Colon (tissue), 2 donors: ENCODE results near the gene EEIG2.

Source experiments
- FAIRE-seq: peaks from 2 replicates; lab custom pipeline; 2012; peaks lifted over from hg19 to GRCh38; lab: Jason Lieb, UNC
- donor health status: control.
- donor health status: control.

Gene EEIG2

DNA sequence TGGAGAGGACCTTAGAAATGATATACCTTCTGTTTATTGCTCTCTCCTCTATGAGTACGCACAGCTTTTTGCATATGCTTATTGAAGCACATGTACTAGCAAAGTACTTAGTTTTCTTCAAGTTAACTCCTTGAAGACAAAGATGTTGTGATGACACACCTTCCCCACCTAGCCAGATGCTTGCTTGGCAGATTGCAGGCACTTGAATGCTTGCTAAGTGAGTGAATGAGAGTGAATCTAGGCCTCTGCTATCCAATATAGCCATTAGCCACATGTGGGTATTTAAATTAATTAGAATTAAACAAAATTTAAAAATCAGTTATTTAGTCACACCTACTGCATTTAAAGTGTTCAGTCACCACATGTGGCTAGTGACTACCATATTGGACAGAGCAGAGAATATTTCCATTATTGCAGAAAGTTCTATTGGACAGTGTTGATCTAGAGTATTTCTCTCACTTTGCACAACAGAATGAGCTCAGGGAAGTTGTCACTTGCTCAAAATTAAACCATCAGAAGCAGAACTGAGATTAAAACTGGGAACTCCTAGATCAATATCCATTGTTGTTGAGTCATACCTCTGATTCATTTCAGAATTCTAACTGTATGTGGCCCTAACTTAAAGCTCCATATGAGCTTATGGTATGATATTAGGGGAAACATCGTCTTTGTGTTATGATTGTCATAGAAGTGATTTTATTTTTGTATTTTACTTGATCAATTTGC lies 8.6 kb upstream of the EEIG2 start:
- FAIRE-seq, result no peak

DNA sequence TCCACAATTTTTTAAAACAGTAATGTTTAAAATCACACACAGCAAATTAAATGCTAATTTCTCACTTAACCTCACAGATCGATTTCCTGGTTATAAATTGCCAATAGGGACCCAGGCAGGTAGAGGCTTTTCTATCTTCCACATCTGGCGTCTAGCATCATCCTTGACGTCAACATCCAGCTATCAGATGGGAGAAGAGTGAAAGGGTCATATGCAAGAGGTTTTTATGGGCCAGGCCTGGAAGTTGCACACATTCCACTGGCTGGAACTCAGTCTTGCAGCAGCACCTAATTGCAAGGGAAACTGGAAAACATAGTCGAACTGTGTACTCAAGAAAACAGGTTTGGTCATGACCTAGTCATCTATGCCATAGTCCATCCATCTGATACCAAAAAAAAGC lies 6.0 kb upstream of the EEIG2 start:
- FAIRE-seq, result no peak

DNA sequence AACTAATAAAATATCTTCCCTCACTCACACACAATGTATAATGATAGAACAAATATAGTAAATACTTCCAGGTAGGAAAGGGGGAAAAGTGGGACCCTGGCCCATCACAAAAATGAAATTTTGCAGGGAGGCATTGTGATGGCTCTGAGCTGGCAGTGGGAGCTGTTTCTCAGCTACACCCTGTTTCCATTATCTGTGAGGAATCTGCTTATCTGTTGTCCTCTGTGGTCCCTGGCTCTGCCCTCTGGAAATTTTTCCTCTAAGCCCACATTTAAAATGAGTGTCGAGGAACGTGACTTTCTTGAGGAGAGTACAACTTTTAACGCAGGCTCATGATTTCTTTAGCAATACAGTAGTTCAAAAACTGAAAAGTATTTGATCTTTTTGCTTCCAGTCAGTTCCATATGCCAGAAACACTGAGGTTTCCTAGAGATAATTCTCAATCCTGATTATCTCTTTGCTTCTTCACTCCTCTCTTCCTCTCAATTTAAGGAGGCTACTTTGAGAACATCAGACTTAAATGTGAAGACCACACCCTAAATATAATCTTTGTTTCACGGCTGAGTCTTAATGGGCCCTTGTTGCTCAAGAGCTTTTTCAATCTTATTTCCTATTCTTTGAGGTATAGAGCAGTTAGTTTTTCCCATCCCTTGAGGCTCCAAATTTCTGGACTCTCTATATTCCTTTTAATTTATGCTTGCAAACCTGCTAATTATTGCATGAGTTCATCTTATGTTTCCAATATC lies 5.0 kb upstream of the EEIG2 start:
- no peak for FAIRE-seq

DNA sequence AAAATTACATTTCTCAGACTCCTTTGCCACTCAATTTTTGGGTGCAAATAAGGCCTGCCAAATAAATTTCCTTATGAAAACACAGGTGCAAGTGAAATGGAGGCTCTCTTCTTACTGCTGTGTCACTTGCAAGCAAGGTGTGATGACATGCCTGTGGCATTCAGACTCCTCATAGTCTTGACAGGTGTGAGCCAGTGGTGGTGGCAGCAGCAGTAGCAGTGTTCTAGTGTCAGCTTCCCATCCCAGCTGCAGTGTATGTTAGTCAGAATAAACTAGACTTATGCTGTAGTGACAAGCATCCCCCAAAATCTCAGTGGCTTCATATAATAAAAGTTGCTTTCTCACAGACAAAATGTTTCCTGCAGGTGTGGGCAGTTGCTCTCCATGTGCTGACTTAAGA lies 3.8 kb upstream of the EEIG2 start:
- FAIRE-seq, result no peak

DNA sequence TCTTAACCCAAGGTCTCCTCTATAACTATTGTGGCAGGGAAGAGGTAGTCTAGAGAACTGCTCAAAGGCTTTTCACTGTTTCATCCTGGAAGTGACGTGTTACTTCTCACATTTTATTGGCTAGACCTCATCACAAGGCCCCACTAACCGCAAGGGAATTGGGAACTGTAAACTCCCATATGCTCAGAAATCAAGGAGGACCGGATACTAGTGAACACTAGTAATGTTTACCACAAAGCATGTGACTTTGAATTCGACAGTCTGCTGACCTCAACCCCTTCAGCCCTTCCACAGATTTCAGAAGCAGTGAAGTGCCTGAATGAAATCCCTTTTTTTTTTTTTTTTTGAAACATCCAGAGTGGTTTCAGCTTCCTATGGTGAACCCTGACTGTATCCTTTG lies 3.4 kb upstream of the EEIG2 start:
- no peak for FAIRE-seq

DNA sequence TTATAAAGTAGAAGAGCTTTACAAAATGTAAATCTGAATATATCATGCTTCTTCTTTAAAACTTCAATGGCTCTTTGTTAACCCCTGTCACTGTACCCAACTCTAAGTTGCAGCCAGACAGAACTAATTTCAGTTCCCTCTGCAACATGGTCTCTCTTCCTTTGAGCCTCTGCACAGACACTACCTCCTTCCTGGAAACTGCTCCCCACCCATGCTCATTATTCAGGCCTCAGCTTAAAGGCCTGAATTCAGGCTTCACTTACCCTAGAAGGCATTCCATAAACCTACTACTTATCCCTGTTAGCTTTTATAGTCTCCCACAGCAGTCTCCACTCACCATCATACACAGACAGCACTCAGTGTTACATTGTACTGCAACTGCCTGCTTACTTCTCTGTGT lies 2.6 kb upstream of the EEIG2 start:
- FAIRE-seq, result no peak

DNA sequence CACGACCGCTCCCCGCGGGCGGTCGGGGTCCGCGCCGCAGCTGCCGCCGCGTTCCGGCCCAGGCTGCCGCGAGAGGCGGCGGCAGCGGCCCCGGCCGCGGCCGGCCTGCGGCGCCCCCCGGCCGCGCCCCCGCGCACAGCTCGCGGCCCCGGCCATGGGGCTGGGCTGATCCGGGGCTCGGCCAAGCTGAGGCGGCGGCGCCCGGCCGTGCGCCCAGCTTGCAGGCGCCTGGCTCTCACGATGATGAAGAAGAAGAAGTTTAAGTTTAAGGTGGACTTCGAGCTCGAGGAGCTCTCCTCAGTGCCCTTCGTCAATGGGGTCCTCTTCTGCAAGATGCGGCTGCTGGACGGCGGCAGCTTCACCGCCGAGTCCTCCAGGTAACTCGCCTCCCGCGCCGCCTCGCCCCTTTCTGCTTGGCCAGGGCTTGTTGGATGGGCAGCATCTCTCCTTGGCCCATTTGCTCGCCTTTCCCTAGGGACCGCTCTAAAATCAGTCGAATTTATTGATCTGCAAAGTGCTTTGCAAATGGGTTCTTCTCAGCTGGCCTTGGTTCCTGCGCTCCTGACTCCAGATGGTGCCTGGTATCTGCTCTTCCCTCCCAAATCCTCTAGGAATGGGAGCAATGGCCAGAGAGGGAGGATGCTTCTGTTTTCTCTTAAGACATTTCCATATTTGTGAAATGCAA lies 431 bp downstream of the EEIG2 start:
- no peak for FAIRE-seq

DNA sequence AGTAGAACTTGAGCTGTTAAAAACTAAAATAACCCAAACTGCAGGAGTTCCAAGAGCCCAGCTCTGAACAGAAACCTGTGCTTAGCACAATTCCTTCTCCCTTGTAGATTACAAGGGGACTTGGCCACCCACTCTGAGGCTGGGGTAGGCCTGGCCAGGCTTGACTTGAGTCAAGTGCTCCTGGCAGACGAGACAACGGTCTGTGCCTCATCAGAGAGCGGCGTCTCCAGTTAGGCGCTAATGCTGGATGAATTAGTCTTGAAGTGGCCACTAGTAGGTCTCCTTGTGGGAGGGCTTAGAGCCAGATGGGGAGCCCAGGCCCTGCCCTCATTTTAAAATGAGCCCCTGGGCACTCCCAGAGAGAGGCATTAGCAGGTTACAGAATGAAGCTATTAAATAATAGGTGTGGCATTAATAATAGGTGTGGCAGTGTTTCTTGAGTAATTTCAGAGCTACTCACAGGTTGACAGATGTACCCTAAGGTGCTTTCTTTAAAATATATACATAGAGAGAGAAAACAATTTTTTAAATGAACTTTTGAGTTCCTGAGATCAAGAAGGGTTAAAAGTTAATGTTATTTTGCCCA lies 1.1 kb downstream of the EEIG2 start:
- FAIRE-seq, result no peak

DNA sequence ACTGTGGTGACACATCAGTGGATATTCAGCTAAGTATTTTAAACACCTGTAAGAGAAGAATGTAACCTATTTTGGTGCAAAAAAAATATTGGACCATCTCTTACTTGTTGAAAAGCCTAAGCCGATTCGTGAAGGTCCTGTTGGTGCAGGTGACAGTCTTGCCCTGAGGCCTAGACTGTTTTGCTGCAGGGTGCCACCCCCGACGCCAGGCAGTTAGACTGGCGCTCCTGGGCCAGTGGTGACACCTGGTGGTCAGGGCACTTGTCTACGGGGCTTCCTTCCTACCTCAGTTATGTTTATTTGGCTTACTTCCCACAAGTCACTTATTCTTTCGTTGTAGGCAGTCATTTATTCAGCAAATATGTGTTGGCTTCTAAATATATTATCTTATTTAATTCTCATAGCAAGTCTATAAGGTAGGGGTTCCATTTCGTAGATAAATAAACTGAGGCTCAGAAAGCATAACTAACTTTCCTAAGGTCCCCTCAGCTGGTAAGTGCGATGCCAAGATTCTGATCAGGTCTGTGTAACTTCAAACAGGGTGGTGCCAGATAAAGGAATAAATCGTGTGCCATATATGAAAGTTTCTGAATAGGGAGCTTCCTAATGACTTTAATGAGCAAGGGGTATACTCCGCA lies 1.9 kb downstream of the EEIG2 start:
- FAIRE-seq, result no peak

DNA sequence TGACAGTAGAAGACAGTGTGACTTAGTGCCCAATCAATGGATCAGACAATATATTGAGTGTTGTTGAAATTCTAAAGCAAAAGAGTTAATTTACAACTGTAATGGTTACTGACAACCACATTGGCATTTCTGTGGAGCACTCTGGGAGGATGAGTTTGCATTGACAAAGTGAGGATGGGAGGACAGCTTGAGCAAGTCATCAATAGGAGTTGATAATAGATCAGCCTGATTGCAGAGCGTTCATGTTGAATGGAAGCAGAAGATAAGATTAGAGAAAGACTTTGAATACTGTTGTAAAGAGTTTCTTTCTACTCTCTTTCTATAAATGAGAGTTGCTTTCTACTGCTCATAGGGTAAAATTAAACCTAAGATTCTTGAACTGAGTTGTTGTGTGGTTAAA lies 3.9 kb downstream of the EEIG2 start:
- no peak for FAIRE-seq

DNA sequence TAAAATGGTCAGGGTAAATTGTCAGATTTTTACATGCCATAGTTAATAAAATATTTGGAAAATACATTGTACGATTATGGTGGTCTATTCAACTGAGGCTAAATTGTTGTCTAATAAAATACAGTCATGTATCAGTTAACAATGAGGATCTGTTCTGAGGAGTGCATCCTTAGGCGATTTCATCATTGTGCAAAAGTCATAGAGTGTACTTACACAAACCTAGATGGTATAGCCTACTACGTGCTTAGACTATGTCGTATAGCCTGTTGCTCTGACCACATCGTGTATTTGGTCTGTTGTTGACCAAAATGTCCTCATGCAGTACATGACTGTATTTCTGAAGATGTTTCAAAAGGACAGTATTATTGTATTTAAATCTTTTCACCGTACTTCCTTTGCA lies 5.2 kb downstream of the EEIG2 start:
- FAIRE-seq, result no peak

DNA sequence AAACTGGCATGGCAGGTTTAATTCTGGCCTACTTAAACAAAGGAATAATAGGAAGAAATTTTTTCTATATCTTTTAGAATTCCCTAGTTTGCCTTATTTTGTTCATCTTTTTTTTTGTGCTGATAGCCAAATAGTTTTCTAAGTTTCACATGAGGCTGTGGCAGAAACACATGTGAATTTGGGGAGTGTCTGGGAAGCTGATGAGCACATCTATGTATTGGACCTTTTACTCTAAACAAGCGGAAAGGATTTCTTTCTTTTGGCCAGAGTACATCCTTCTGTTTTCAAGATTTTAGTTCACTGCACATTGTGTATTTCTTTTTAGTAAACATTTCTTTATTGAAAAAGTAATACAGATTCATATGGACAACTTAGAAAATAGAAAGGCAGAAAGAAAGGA lies 5.6 kb downstream of the EEIG2 start:
- FAIRE-seq, result no peak

DNA sequence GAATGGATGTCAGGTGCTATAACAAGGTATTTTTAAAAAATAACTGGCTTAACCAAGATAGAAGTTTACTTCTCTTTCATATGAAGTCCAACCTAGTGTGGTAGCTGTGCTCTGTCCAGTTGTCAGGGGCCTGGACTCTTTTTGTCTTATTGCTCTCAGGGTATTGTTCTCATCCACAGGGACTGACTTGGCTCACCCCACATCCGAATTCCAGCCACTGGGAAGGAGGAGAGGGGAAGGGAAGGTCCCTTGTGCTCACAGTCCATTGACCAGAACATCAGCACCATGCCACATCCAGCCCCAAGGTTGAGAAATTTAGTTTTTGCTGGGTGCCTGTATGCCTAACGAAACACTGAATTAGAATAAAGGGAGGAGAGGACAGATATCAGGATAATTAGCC lies 8.7 kb downstream of the EEIG2 start:
- no peak for FAIRE-seq

DNA sequence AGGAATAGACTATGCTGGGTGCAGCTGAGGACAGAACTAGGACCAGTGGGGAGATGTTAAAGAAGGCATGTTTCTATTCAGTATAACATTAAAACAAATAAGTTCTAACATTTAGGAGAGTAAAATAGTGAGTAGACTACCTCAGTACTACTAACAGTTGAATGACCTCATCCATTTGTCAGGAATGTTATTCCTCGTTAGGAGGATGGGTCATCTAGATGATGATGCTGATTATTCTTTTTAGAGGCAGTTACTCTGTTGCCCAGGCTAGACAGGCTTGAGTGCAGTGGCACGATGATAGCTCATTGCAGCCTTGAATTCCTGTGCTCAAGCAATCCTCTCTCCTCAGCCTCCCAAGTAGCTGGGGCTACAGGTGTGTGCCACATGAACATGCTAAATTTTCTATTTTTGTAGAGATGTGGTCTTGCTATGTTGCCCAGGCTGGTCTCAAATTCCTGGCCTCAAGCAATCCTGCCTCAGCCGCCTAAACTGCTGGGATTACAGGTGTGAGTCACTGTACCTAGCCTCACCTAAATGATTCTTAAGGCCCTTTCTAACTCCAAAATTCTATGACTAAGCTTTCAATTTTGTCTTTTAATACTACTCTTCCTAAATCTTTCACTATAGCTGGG lies 9.3 kb downstream of the EEIG2 start:
- no peak for FAIRE-seq

DNA sequence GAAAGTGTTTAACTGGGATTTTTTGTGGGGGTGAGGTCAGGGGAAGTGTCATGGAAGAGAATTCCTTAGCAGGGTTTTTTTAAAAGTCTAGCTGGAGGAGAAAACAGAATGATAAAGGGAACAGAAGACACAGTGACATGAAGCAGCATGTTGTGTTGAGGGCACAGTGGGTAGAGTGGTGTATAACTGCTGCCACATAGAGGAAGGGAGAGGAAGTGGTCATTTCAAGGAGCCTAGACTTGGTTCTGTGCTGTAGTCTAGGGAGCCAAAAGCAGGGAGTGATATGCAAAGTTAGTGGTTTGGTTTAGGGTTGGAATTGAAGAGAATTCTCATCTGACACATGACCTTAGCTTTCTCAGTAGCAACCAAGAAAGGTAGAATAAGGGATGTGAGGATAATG lies 10.2 kb downstream of the EEIG2 start:
- no peak for FAIRE-seq

DNA sequence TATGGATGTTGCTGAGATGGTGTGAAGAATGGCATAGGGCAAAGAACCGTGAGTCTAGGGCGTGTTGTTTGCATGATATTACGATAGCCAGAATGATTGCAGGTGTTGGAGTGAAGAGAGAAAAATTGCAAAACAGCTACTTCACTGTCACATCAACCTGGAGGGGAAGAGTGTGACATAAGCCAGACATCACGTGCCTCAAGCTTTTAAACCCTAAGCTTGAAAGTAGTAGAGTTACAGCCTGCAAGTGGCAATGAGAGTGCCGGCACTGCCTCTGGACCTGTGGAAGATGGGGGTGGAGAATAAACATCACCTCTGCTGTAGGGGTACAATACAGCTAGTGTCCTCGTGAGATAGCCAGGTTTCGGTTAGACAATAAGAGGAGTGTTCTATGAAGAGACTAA lies 11.1 kb downstream of the EEIG2 start:
- FAIRE-seq, result no peak

DNA sequence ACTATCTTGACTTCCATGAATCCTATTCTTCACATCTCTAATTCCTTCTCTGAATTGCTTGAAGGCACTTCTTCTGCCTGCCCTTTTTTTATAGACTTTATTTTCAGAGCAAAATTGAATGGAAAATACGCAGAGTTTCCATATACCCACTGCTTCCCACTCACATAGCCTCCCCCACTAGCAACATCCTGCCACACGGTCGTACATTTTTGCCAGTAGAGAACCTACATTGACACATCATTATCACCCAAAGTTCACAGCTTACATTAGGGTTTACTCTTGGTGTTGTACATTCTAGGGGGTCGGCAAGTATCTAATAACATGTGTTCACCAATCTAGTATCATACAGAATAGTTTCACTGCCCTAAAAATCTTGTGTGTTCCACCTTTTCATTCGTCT lies 12.3 kb downstream of the EEIG2 start:
- FAIRE-seq, result no peak

DNA sequence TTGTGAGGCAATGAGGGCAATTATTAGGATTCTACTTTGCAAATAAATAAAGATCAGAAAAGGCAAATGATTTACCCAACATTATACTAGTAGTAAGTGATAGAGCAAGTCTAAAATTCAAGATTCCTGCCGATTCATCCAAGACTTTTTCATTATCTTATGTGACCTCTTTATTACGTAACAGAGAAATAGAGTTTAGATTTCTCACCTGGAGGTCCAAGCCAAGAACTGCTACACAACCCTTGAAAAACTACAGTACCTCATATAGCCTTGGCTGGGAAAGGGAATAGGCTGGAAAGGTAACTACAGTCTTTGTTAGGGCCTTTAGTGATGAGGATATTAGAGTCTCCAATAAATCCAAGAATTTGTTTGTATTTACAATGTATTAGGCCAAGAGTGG lies 13.3 kb downstream of the EEIG2 start:
- FAIRE-seq, result no peak

DNA sequence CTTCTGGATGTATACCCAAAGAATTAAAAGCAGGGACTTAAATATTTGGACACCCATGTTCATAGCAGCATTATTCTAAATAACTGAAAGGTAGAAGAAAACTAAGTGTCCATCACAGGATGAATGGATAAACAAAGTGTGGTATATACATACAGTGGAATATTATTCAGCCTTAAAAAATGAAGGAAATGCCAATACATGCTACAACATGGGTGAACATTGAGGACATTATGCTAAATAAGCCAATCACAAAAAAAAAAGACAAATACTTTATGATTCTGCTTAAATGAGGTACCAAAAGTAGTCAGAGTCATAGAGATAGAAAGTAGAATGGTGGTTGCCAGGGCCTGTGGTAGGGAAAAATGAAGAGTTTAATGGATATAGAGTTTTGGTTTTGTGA lies 14.1 kb downstream of the EEIG2 start:
- FAIRE-seq, result no peak

DNA sequence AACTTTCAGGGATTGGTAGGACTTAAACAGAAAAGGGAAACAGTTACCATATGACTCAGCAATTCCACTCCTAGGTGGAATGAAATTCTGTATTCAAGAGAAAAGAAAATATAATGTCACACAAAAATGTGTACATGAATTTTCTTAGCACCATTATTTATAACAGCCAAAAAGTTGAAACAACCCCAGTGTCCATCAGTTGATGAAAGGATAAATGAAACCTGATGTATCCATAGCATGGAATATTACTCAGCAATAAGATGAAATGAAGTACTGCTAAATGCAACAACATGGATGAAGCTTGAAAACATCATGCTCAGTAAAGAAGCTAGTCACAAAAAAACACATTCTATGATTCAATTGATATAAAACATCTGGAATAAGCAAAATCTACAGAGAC lies 15.5 kb downstream of the EEIG2 start:
- FAIRE-seq, result no peak

DNA sequence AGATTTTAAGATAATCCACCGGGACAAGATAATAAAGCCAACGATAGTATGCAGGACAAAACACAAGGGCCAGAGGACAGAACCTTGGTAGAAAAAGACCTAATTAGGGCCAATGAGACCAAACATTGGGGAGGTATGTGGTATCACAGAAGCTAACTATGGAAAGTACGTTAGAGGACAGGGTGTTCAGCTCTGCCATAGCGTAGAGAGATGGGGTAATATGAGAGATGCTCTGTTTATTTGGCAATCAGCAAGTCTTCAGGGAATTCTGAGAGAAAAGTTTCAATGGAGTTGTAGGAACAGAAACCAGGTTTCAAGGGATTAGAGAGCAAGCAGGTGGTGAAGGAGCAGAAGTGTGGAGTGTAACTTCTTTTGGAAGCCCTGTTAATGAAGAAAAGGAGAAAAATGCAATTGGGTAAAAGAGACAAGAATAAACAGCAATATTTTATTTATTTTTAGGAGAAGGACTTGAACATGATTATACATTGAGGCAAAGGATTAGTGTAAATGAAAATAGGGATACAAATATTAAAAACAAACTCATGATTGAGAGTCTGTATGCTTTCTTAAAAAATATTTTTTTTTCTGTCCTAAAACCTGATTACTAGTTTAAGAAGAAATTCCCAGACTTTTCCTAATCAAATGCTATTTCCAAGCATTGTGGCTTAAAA lies 24.0 kb downstream of the EEIG2 start:
- no peak for FAIRE-seq

DNA sequence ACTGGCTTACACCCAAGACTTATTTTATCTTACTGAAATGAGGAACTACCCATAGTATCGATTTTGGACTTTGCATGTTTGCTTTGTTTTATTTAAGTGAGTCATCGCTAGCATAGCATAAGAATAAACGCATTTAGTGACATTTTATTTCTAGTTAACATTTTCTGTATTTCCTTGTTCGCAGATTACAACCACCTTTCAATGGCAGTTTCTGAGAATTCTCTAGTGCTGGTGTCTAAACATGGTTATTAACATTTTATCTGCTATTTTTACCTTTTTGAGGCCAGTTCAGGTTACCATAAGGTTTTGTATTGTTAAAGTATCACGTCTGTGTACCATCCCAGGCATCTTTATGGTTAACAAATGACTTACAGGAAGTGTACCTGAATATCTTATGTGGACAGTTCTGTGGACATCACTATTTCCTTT lies 24.5 kb downstream of the EEIG2 start:
- peak; percentile 92 for FAIRE-seq
